Uterus (tissue), 4 donors: Measurements from ENCODE around the gene CHST2. TPM values are rescaled to one million over a fixed set of nuclear protein-coding genes. Genes with fewer than 3 reads are reported as not detected.

Experiments
- DNase-seq, 2 donors: peaks; one replicate each; pipeline ENCODE4 v3.0.0-alpha.2; 2019 to 2020
- H3K27ac ChIP-seq, 2 donors: fragments of 200-600 bp; sonication (generic); 1 replicate in 1 of 2; 2 replicates in 1 of 2; pipeline ENCODE4 v1.5.1; 2016 to 2018
- H3K27me3 ChIP-seq, 2 donors: fragments of 200-600 bp; sonication (generic); one replicate each; pipeline ENCODE4 v1.5.1; 2018 to 2019; ENCODE audit warnings: control low read depth in 1 of 2
- H3K36me3 ChIP-seq, 2 donors: fragments of 200-600 bp; sonication (generic); one replicate each; pipeline ENCODE4 v1.5.1; 2019; ENCODE audit warnings: control low read depth in 1 of 2
- H3K4me1 ChIP-seq, 2 donors: fragments of 200-600 bp; sonication (generic); one replicate each; pipeline ENCODE4 v1.5.1; 2018 to 2019; ENCODE audit warnings: control low read depth in 1 of 2
- H3K4me3 ChIP-seq, 2 donors: fragments of 200-600 bp; sonication (generic); 1 replicate in 1 of 2; 2 replicates in 1 of 2; pipeline ENCODE4 v1.5.1; 2018 to 2019; ENCODE audit warnings: mild to moderate bottlenecking in 1 of 2
- H3K9me3 ChIP-seq, 2 donors: fragments of 200-600 bp; sonication (generic); one replicate each; pipeline ENCODE4 v1.5.1; 2019; ENCODE audit warnings: control low read depth in 1 of 2
- CTCF ChIP-seq, 4 experiments: fragments of 200-600 bp in 2 of 4; fragments of 450-650 bp in 2 of 4; sonication (generic) in 2 of 4; IDR thresholded peaks; one replicate each; pipeline ENCODE4 v1.5.1; 2016 to 2019; ENCODE audit warnings: antibody characterized with exemption in 4 of 4, mild to moderate bottlenecking in 2 of 4, moderate library complexity in 1 of 4
- POLR2A ChIP-seq, 2 donors: fragments of 450-650 bp; IDR thresholded peaks; one replicate each; pipeline ENCODE4 v1.6.1; 2016; ENCODE audit warnings: antibody characterized with exemption in 2 of 2, mild to moderate bottlenecking in 1 of 2, moderate library complexity in 1 of 2
- intact Hi-C: fragments of 100-400 bp; cut with DNase I; formaldehyde crosslinking; loops from one replicate; pipeline ENCODE4 v1.15.1; 2023; ENCODE audit warnings: low total_unique reads
- total RNA-seq, 4 donors: library from RNA; depleted of rRNA in 3 of 4; stranded (reverse); fragments of >200 nt in 3 of 4; gene quantifications; one replicate each; pipeline versions ENCODE4 v1.1.0 to v1.2.4, GENCODE V29; 2014 to 2023
- donor health status: DM: yes; HTN: yes; CAD: no.

Gene CHST2
- total RNA-seq, 4 donors from 2014 or later = 0.29 to 85.0 (median 4.1) TPM

- TF ChIP-seq POLR2A (IDR thresholded peaks at IDR 0.05) (no peak), CTCF (IDR thresholded peaks at IDR 0.05) (no peak)
- no peaks in the 10 kb centered on the region for H3K4me1 ChIP-seq
- intact Hi-C loops = no loop called here
Measured at GRCh38 chr3:143171141-143171980, 51.8 kb downstream of the CHST2 start.

GRCh38 chr3:143172062-143172794 is 52.7 kb downstream of the CHST2 start:
- no peak for DNase-seq
- intact Hi-C loops = no loop called here
- H3K4me1 ChIP-seq = no peaks in the 10 kb centered on the region
- H3K27me3 ChIP-seq = no peaks in the 10 kb centered on the region
- no peaks in the 10 kb centered on the region for H3K36me3 ChIP-seq
- no peak overlapping the region for H3K27ac ChIP-seq
- TF ChIP-seq POLR2A (IDR thresholded peaks at IDR 0.05) = no peak
- TF ChIP-seq CTCF (IDR thresholded peaks at IDR 0.05) = no peak
- H3K4me3 ChIP-seq = no peak overlapping the region
- no peaks in the 10 kb centered on the region for H3K9me3 ChIP-seq

More at GRCh38 chr3:143171141-143171980, 51.8 kb downstream of the CHST2 start:
- DNase-seq = no peak
- no peaks in the 10 kb centered on the region for H3K27me3 ChIP-seq
- peak overlapping the region in 1 of 2 donors; percentile 50 for H3K27ac ChIP-seq
- no peak overlapping the region for H3K4me3 ChIP-seq
- H3K36me3 ChIP-seq = no peaks in the 10 kb centered on the region
- no peaks in the 10 kb centered on the region for H3K9me3 ChIP-seq

GRCh38 chr3:143172795-143173145 is 53.2 kb downstream of the CHST2 start:
- intact Hi-C loops = no loop called here
- Histone ChIP-seq H3K36me3 (no peaks in the 10 kb centered on the region), H3K27ac (no peak overlapping the region), H3K9me3 (no peaks in the 10 kb centered on the region), H3K4me1 (no peaks in the 10 kb centered on the region), H3K4me3 (no peak overlapping the region), H3K27me3 (no peaks in the 10 kb centered on the region)
- TF ChIP-seq CTCF (IDR thresholded peaks at IDR 0.05) (no peak), POLR2A (IDR thresholded peaks at IDR 0.05) (no peak)
- no peak for DNase-seq

GRCh38 chr3:143173242-143173641 is 53.7 kb downstream of the CHST2 start:
- Histone ChIP-seq H3K4me1 (no peaks in the 10 kb centered on the region), H3K9me3 (no peaks in the 10 kb centered on the region), H3K4me3 (no peak overlapping the region), H3K27me3 (no peaks in the 10 kb centered on the region), H3K36me3 (no peaks in the 10 kb centered on the region), H3K27ac (no peak overlapping the region)
- no peak for DNase-seq
- intact Hi-C loops = no loop called here
- TF ChIP-seq POLR2A (IDR thresholded peaks at IDR 0.05) = no peak
- no peak for TF ChIP-seq CTCF (IDR thresholded peaks at IDR 0.05)

Other genes with a start within 250 kb of the CHST2 start
- gene PCOLCE2, start 230.7 kb upstream of the CHST2 start, total RNA-seq = 10 to 100 TPM in 2 of 4 donors, 1 to 10 TPM in 2; 5.3 to 27.4 (median 9.1) TPM
- under 1 TPM in 1 of 4 donors, not detected in 3; 0.14 TPM for gene PAQR9, start 156.1 kb upstream of the CHST2 start, total RNA-seq
- gene U2SURP, start 118.2 kb upstream of the CHST2 start, total RNA-seq = 100 to 1,000 TPM in 2 of 4 donors, 10 to 100 TPM in 2; 43.3 to 178 (median 87.2) TPM